OCI-LY7 (cell line): ENCODE data around the gene DENND5B. TPM values are rescaled to one million over a fixed set of nuclear protein-coding genes. Genes with fewer than 3 reads are reported as not detected.

Experiments
- BruUV-seq: library from RNA; stranded (reverse); fragments of 400-500 nt; replicated peaks from 2 replicates; lab custom pipeline; 2021; lab: Mats Ljungman, UMichigan
- CTCF ChIA-PET: fragments of 300-600 bp; sonication (Branson Sonifier 250); formaldehyde crosslinking; loops from one replicate; lab custom pipeline; 2022; ENCODE audit warnings: antibody characterized with exemption; ENCODE audit not compliant: unreplicated experiment; lab: Charles Lee
- POLR2A ChIA-PET: fragments of 300-600 bp; sonication (Branson Sonifier 250); formaldehyde crosslinking; loops from one replicate; lab custom pipeline; 2022; ENCODE audit warnings: antibody characterized with exemption; lab: Charles Lee
- DNase-seq: peaks from one replicate; pipeline ENCODE4 v3.0.0-alpha.2; 2015; ENCODE audit warnings: low spot score
- H2AFZ ChIP-seq: fragments of 200-600 bp; sonication (generic), shearing (Covaris generic); 2 replicates; pipeline ENCODE4 v1.6.1; 2014; ENCODE audit warnings: mild to moderate bottlenecking, antibody characterized with exemption, low read length, moderate library complexity
- H3K27ac ChIP-seq: fragments of 200-600 bp; sonication (generic); 2 replicates; pipeline ENCODE4 v1.5.1; 2014; ENCODE audit warnings: mixed run types, low read depth, mild to moderate bottlenecking, moderate library complexity, low read length, inconsistent platforms; ENCODE audit not compliant: poor library complexity, severe bottlenecking
- H3K36me3 ChIP-seq: fragments of 200-600 bp; sonication (generic); 2 replicates; pipeline ENCODE4 v1.6.1; 2014; ENCODE audit warnings: mild to moderate bottlenecking, antibody characterized with exemption, low read length, moderate library complexity, mixed read lengths; ENCODE audit not compliant: insufficient read depth
- H3K4me1 ChIP-seq: fragments of 200-600 bp; sonication (generic); 2 replicates; pipeline ENCODE4 v1.5.1; 2014; ENCODE audit warnings: mild to moderate bottlenecking, low read length; ENCODE audit not compliant: insufficient read depth, poor library complexity, severe bottlenecking
- H3K4me2 ChIP-seq: fragments of 200-600 bp; sonication (generic); 2 replicates; pipeline ENCODE4 v1.6.1; 2014; ENCODE audit warnings: mild to moderate bottlenecking, low read length
- H3K4me3 ChIP-seq: fragments of 200-600 bp; sonication (generic); 2 replicates; pipeline ENCODE4 v1.5.1; 2014; ENCODE audit warnings: mild to moderate bottlenecking, low read depth, low read length; ENCODE audit not compliant: poor library complexity, severe bottlenecking
- H3K79me2 ChIP-seq: fragments of 200-600 bp; sonication (generic); 2 replicates; pipeline ENCODE4 v1.6.1; 2016; ENCODE audit warnings: low read depth, mild to moderate bottlenecking, low read length, moderate library complexity, mixed read lengths; ENCODE audit not compliant: insufficient read depth
- H3K9me2 ChIP-seq: fragments of 200-600 bp; sonication (generic); 2 replicates; pipeline ENCODE4 v1.6.1; 2016; ENCODE audit warnings: mild to moderate bottlenecking, low read length, mixed read lengths; ENCODE audit not compliant: insufficient read depth
- H3K9me3 ChIP-seq: fragments of 200-600 bp; sonication (generic); 2 replicates; pipeline ENCODE4 v1.6.1; 2014; ENCODE audit warnings: mild to moderate bottlenecking, mixed run types, low read length, mixed read lengths
- H4K20me1 ChIP-seq: fragments of 200-600 bp; sonication (generic); 2 replicates; pipeline ENCODE4 v1.6.1; 2014; ENCODE audit warnings: mild to moderate bottlenecking, antibody characterized with exemption, low read length, moderate library complexity, mixed read lengths; ENCODE audit not compliant: insufficient read depth
- CTCF ChIP-seq: fragments of 200-600 bp; sonication (generic); conservative IDR thresholded peaks from 2 replicates; pipeline ENCODE4 v1.5.1; 2014; ENCODE audit warnings: mild to moderate bottlenecking, antibody characterized with exemption, low read length, moderate library complexity, mixed read lengths
- EZH2phosphoT487 ChIP-seq: fragments of 200-600 bp; sonication (generic); IDR thresholded peaks from 2 replicates; pipeline ENCODE4 v1.6.1; 2018; ENCODE audit warnings: low read depth, borderline replicate concordance, mild to moderate bottlenecking, mixed run types, antibody characterized with exemption, low read length, moderate library complexity, mixed read lengths
- intact Hi-C: fragments of 100-400 bp; cut with micrococcal nuclease; formaldehyde crosslinking; loops from one replicate; pipeline ENCODE4 v1.10.0; 2022; ENCODE audit not compliant: unreplicated experiment
- total RNA-seq, 2 experiments: library from RNA; depleted of rRNA in 1 of 2; stranded (reverse); fragments of >200 nt in 1 of 2; shearing (Covaris generic) in 1 of 2; gene quantifications; 2 replicates each; pipeline ENCODE4 v1.2.3, GENCODE V29; 2014 to 2022

DENND5B gene
- total RNA-seq, 2 experiments from 2014 or later: 23.1 to 38.9 TPM

- no peaks in the 10 kb centered on the region for H3K4me1 ChIP-seq
- no peak for DNase-seq
- intact Hi-C loops: no loop called here
- TF ChIP-seq CTCF (no peak), EZH2phosphoT487 (no peak)
- peaks cover 62% of the 10 kb centered on the region for H3K36me3 ChIP-seq
- H3K9me3 ChIP-seq: no peaks in the 10 kb centered on the region
- no peaks in the 10 kb centered on the region for H4K20me1 ChIP-seq
- POLR2A ChIA-PET: interaction anchor here (0.8 kb wide), 1 partner anchor 9 kb away, joined by 3 read pairs; no protein-coding TSS in a partner anchor
- no peaks in the 10 kb centered on the region for H3K9me2 ChIP-seq
- no peak overlapping the region for H2AFZ ChIP-seq
- CTCF ChIA-PET: no interaction called here
- no peak overlapping the region for H3K4me3 ChIP-seq
- no peak overlapping the region for H3K4me2 ChIP-seq
- no peaks in the 10 kb centered on the region for H3K79me2 ChIP-seq
- no TSS peak for BruUV-seq
- no peak overlapping the region for H3K27ac ChIP-seq
These were observed 202.2 kb downstream of the DENND5B start for GRCh38 chr12:31388713-31389112.

GRCh38 chr12:31387466-31387865, 203.5 kb downstream of the DENND5B start:
- no peak for DNase-seq
- TF ChIP-seq EZH2phosphoT487 (no peak), CTCF (no peak)
- Histone ChIP-seq H3K4me1 (no peaks in the 10 kb centered on the region), H3K36me3 (peaks cover 56% of the 10 kb centered on the region), H3K79me2 (no peaks in the 10 kb centered on the region), H3K27ac (no peak overlapping the region), H3K9me3 (no peaks in the 10 kb centered on the region), H4K20me1 (no peaks in the 10 kb centered on the region), H3K9me2 (no peaks in the 10 kb centered on the region), H3K4me2 (no peak overlapping the region), H2AFZ (no peak overlapping the region), H3K4me3 (no peak overlapping the region)
- no TSS peak for BruUV-seq
- ChIA-PET CTCF (no interaction called here), POLR2A (interaction anchor here (0.6 to 1.0 kb wide), 2 partner anchors 19 to 101 kb away, joined by 3 to 9 read pairs; no protein-coding TSS in a partner anchor)
- intact Hi-C loops: no loop called here

GRCh38 chr12:31387011-31387410, 203.9 kb downstream of the DENND5B start:
- Histone ChIP-seq H3K4me1 (no peaks in the 10 kb centered on the region), H3K9me3 (no peaks in the 10 kb centered on the region), H2AFZ (no peak overlapping the region), H4K20me1 (no peaks in the 10 kb centered on the region), H3K4me3 (no peak overlapping the region), H3K27ac (no peak overlapping the region), H3K4me2 (no peak overlapping the region), H3K36me3 (peaks cover 52% of the 10 kb centered on the region), H3K79me2 (no peaks in the 10 kb centered on the region), H3K9me2 (no peaks in the 10 kb centered on the region)
- ChIA-PET POLR2A (interaction anchor here (0.6 to 1.0 kb wide), 3 partner anchors 18 to 1351 kb away, joined by 3 to 9 read pairs (median 4); no protein-coding TSS in a partner anchor), CTCF (no interaction called here)
- intact Hi-C loops: no loop called here
- TF ChIP-seq EZH2phosphoT487 (no peak), CTCF (no peak)
- BruUV-seq: no TSS peak
- no peak for DNase-seq
